Measurements from ENCODE around the gene NDEL1. TPM values are rescaled to one million over a fixed set of nuclear protein-coding genes. Genes with fewer than 3 reads are reported as not detected.
A peak's percentile ranks its signal among the peaks of the same experiment; 100 is the strongest.

The NDEL1 gene
- total RNA-seq, 1 donor from 2014 or later, result 74.1 TPM

- peaks cover 76% of the 10 kb centered on the region for H3K36me3 ChIP-seq
- peak; percentile 11 to 25 for ATAC-seq
- no peak for DNase-seq
These were observed 68.1 kb downstream of the NDEL1 start for GRCh38 chr17:8503807-8504206.

DNA sequence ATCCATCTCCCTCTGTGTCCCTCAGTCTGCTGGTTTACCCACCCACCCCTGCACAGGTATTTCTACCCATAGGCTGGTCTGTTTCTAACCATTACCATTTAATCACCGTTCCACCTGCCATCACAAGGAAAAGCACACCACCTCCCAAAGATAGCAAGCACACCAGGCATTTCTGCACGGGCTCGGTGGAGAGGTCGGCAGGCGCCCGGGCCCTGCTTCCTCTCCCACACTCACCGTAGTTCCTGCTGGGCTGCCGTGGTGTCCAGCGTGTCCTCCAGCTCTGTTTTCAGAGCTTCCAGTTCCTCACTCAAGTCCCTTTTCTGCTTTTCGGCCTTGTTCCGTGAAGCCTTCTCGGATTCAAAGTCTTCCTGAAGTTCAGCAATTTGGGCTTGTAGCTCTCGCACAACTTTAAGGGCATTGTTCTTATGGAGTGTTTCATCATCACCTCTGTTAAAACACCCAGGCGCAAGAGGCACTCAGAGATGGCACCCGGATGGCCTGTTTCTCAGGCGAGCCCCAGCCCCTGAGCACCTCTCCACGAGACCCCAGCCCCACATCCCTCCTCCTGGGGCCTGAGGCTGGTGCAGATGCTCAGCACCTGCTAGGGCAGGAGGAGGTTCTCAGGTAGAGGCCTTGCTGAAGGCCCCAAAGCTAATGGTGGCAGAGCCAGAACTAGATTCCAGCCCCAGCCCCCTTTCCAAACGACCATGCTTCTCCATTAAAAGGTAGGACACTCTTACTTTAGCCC, 69.0 kb downstream of the NDEL1 start:
- H3K36me3 ChIP-seq, result peaks cover 76% of the 10 kb centered on the region
- no peak for ATAC-seq

More at GRCh38 chr17:8503807-8504206, 68.1 kb downstream of the NDEL1 start:
- Histone ChIP-seq H3K4me3 (no peak overlapping the region), H3K27me3 (ENCODE audit: low read depth) (no peaks in the 10 kb centered on the region), H3K9me3 (no peaks in the 10 kb centered on the region), H3K4me1 (no peaks in the 10 kb centered on the region), H3K27ac (no peak overlapping the region)
- intact Hi-C loops (cut with DNase I), result no loop called here
- TF ChIP-seq CTCF (IDR thresholded peaks at IDR 0.05), result no peak

GRCh38 chr17:8506145-8506544, 70.5 kb downstream of the NDEL1 start:
- no peaks in the 10 kb centered on the region for H3K9me3 ChIP-seq
- no peaks in the 10 kb centered on the region for H3K27me3 ChIP-seq (ENCODE audit: low read depth)
- no peak overlapping the region for H3K4me3 ChIP-seq
- no peak for DNase-seq
- no peaks in the 10 kb centered on the region for H3K4me1 ChIP-seq
- TF ChIP-seq CTCF (IDR thresholded peaks at IDR 0.05), result no peak
- intact Hi-C loops (cut with DNase I), result no loop called here
- ATAC-seq, result no peak
- H3K36me3 ChIP-seq, result peaks cover 65% of the 10 kb centered on the region
- no peak overlapping the region for H3K27ac ChIP-seq

More for the DNA sequence above, 69.0 kb downstream of the NDEL1 start:
- intact Hi-C loops (cut with DNase I), result no loop called here
- DNase-seq, result no peak
- H3K4me1 ChIP-seq, result no peaks in the 10 kb centered on the region
- no peaks in the 10 kb centered on the region for H3K27me3 ChIP-seq (ENCODE audit: low read depth)
- H3K4me3 ChIP-seq, result no peak overlapping the region
- no peaks in the 10 kb centered on the region for H3K9me3 ChIP-seq
- no peak for TF ChIP-seq CTCF (IDR thresholded peaks at IDR 0.05)
- H3K27ac ChIP-seq, result no peak overlapping the region

DNA sequence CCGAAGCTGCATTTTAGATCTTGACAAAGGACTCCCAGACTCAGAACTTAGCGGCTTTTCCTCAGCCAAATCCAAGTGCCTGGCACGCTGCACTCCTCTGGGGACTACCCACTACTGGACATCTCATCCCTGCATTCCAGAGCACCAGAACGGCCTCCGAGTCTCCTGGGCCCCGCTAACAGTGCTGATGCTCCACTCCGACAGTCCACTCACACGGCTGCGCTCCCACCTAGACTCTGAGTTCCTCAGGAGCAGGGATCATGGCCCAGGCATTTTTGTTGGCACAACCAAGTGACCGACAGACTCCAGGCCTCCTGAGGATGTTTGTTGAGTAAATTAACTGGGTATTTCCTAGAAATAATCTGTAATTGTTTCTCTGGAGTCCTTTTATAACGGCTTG, 79.1 kb downstream of the NDEL1 start:
- TF ChIP-seq CTCF (IDR thresholded peaks at IDR 0.05), result no peak
- no peak for DNase-seq
- Histone ChIP-seq H3K27me3 (ENCODE audit: low read depth) (no peaks in the 10 kb centered on the region), H3K4me1 (no peaks in the 10 kb centered on the region), H3K36me3 (peaks cover 60% of the 10 kb centered on the region), H3K9me3 (no peaks in the 10 kb centered on the region), H3K4me3 (no peak overlapping the region), H3K27ac (no peak overlapping the region)
- no peak for ATAC-seq
- intact Hi-C loops (cut with DNase I), result no loop called here

Other genes with a start within 250 kb of the NDEL1 start
- gene BORCS6, start 245.7 kb upstream of the NDEL1 start, total RNA-seq, result 7.7 TPM
- gene AURKB, start 225.3 kb upstream of the NDEL1 start, total RNA-seq, result 2.2 TPM
- gene CTC1, start 187.8 kb upstream of the NDEL1 start, total RNA-seq, result 57.8 TPM
- gene PFAS, start 186.6 kb upstream of the NDEL1 start, total RNA-seq, result 25.3 TPM
- 24.6 TPM for gene RANGRF, start 147.2 kb upstream of the NDEL1 start, total RNA-seq
- gene SLC25A35, start 140.5 kb upstream of the NDEL1 start, total RNA-seq, result 7.7 TPM
- gene ARHGEF15, start 125.6 kb upstream of the NDEL1 start, total RNA-seq, result 30.3 TPM
- gene ODF4, start 96.0 kb upstream of the NDEL1 start, total RNA-seq, result not detected
- gene RPL26, start 52.7 kb upstream of the NDEL1 start, total RNA-seq, result 1,194 TPM
- not detected for gene RNF222, start 38.1 kb upstream of the NDEL1 start, total RNA-seq
- gene MYH10, start 194.8 kb downstream of the NDEL1 start, total RNA-seq, result 83.3 TPM

Measured in lower lobe of right lung (tissue), 2 donors.